Measurements from ENCODE around the gene WEE2.

DNA sequence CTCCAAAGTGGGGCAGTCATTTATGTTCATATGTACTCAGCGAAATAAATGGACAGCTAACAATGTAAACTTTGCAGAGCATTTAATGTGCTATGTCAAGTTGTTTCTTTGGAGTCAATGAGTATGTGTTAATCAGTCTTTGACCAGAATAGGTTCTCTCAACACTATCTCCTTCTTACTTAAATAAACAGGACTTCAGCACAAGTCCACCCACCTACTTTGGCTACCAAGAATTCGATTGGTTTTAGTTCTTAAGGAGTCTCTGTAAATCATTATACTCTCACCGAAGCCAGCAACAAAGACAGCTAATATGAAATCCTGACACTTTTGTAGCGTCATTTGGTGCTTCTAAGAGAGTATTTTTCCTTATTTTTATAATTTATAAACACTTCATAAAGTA is 6.9 kb downstream of the WEE2 start:
- TF ChIP-seq CTCF (IDR thresholded peaks at IDR 0.05) (no peak), POLR2A (IDR thresholded peaks at IDR 0.05) (no peak)
